HepG2 (cell line): ENCODE data around the gene DCHS2. TPM values are rescaled to one million over a fixed set of nuclear protein-coding genes. Genes with fewer than 3 reads are reported as not detected.

Source experiments
- ATAC-seq: fragments of 200-7000 bp; cut with Tn5 transposase; 3 replicates; pipeline ENCODE4 v1.9.1; 2020; ENCODE audit warnings: mild to moderate bottlenecking, moderate library complexity
- BruUV-seq: library from RNA; stranded (reverse); fragments of 400-500 nt; replicated peaks from 2 replicates; lab custom pipeline; 2021; lab: Mats Ljungman, UMichigan
- CTCF ChIA-PET: fragments of 300-600 bp; formaldehyde crosslinking; extraction: SDS; loops from one replicate; lab custom pipeline; 2021; ENCODE audit warnings: low total read pairs, inconsistent platforms, low intra/inter-chr PET ratio; lab: Yijun Ruan, JAX
- POLR2A ChIA-PET: fragments of 350-600 bp; sonication (Branson Sonifier 250); formaldehyde crosslinking; loops from one replicate; lab custom pipeline; 2020; ENCODE audit warnings: antibody characterized with exemption, inconsistent platforms; lab: Yijun Ruan, JAX
- DNase-seq: peaks from one replicate; pipeline ENCODE4 v3.0.0-alpha.2; 2015; ENCODE audit warnings: low spot score
- FAIRE-seq: peaks from 3 replicates; lab custom pipeline; 2011; peaks lifted over from hg19 to GRCh38; lab: Jason Lieb, UNC
- H2AFZ ChIP-seq: one replicate; pipeline ENCODE4 v1.6.1; 2011; ENCODE audit warnings: low read length, inconsistent platforms
- H3K27ac ChIP-seq: fragments of 300-600 bp; 3 replicates; pipeline ENCODE4 v1.8.0; 2011; ENCODE audit warnings: mixed run types, mild to moderate bottlenecking, mixed read lengths, low read length, inconsistent platforms; ENCODE audit not compliant: insufficient read depth; ENCODE audit errors: extremely low read length
- H3K27me3 ChIP-seq, 2 experiments: fragments of 200-600 bp in 1 of 2; 2 replicates in 1 of 2; 3 replicates in 1 of 2; pipeline versions ENCODE4 v1.6.0 to v1.8.0; 2011; ENCODE audit warnings: low read length in 2 of 2, mild to moderate bottlenecking in 2 of 2, moderate library complexity in 2 of 2, inconsistent platforms in 1 of 2; ENCODE audit not compliant: insufficient read depth in 2 of 2, control insufficient read depth in 1 of 2
- H3K36me3 ChIP-seq, 2 experiments: fragments of 200-600 bp in 1 of 2; replicated peaks in 1 of 2; 2 replicates in 1 of 2; 3 replicates in 1 of 2; pipeline versions ENCODE4 v1.5.1 to v1.8.0; 2011; ENCODE audit warnings: low read length in 2 of 2, inconsistent platforms in 1 of 2; ENCODE audit not compliant: insufficient read depth in 2 of 2, control insufficient read depth in 1 of 2
- H3K4me1 ChIP-seq: 2 replicates; pipeline ENCODE4 v1.5.1; 2012; ENCODE audit warnings: low read length, inconsistent platforms; ENCODE audit not compliant: insufficient read depth
- H3K4me2 ChIP-seq: 2 replicates; pipeline ENCODE4 v1.6.0; 2011; ENCODE audit warnings: low read depth, low read length, inconsistent platforms
- H3K4me3 ChIP-seq, 3 experiments: fragments of 200-600 bp in 1 of 3; sonication (generic), shearing (Covaris generic) in 1 of 3; replicated peaks in 1 of 3; 2 replicates each; pipeline ENCODE4 v1.5.1; 2011 to 2016; ENCODE audit warnings: low read length in 3 of 3, inconsistent platforms in 2 of 3, low read depth in 2 of 3, mild to moderate bottlenecking in 2 of 3, control low read depth in 1 of 3, mixed read lengths in 1 of 3; ENCODE audit not compliant: insufficient read depth in 1 of 3
- H3K79me2 ChIP-seq: one replicate; pipeline ENCODE4 v1.6.1; 2011; ENCODE audit warnings: low read length, inconsistent platforms; ENCODE audit not compliant: insufficient read depth
- H3K9ac ChIP-seq: 2 replicates; pipeline ENCODE4 v1.6.0; 2011; ENCODE audit warnings: mild to moderate bottlenecking, low read depth, low read length, inconsistent platforms; ENCODE audit not compliant: insufficient read depth
- H3K9me3 ChIP-seq: 2 replicates; pipeline ENCODE4 v1.5.1; 2012; ENCODE audit warnings: mild to moderate bottlenecking, low read length
- H4K20me1 ChIP-seq: 2 replicates; pipeline ENCODE4 v1.6.0; 2011; ENCODE audit warnings: inconsistent platforms, mild to moderate bottlenecking, low read length, moderate library complexity; ENCODE audit not compliant: insufficient read depth
- LCORL ChIP-seq, 2 experiments: fragments of 450-650 bp in 1 of 2; sonication (generic) in 1 of 2; formaldehyde crosslinking in 1 of 2; IDR thresholded peaks; 2 replicates each; pipeline versions ENCODE4 v1.5.0 to v1.6.1; 2017 to 2020; ENCODE audit warnings: antibody characterized with exemption in 1 of 2, missing genetic modification reagents in 1 of 2
- NONO ChIP-seq, 2 experiments: fragments of 450-650 bp in 1 of 2; sonication (generic) in 1 of 2; formaldehyde crosslinking in 1 of 2; IDR thresholded peaks in 1 of 2; conservative IDR thresholded peaks in 1 of 2; 2 replicates each; pipeline versions ENCODE4 v1.6.1 to v1.8.0; 2017 to 2022; ENCODE audit warnings: mild to moderate bottlenecking in 1 of 2, missing genetic modification reagents in 1 of 2, moderate library complexity in 1 of 2
- SIX1 ChIP-seq: sonication (generic); formaldehyde crosslinking; IDR thresholded peaks from 2 replicates; pipeline ENCODE4 v1.4.0; 2020; ENCODE audit warnings: missing genetic modification reagents, borderline replicate concordance
- ZHX2 ChIP-seq, 2 experiments: sonication (generic) in 1 of 2; formaldehyde crosslinking in 1 of 2; IDR thresholded peaks; 2 replicates each; pipeline versions ENCODE4 v1.6.1 to v1.9.0; 2014 to 2022; ENCODE audit warnings: antibody characterized with exemption in 1 of 2, borderline replicate concordance in 1 of 2, inconsistent platforms in 1 of 2, low read depth in 1 of 2, missing genetic modification reagents in 1 of 2
- ZNF253 ChIP-seq: sonication (generic); formaldehyde crosslinking; IDR thresholded peaks from 2 replicates; pipeline ENCODE4 v1.8.0; 2022; ENCODE audit warnings: mild to moderate bottlenecking, missing genetic modification reagents, borderline replicate concordance
- WGBS: methylation state at CpG from one replicate; pipeline ENCODE4 v1.1.6; 2017; ENCODE audit warnings: low lambda C conversion rate; 5-methylcytosine and 5-hydroxymethylcytosine counted together
- in situ Hi-C: cut with HindIII; loops from 2 replicates; pipeline ENCODE4 v1.10.0; 2017; ENCODE audit warnings: low pct_unique_long_range_greater_than_20kb; ENCODE audit not compliant: extremely low pct_ligation_motif_present
- intact Hi-C: fragments of 100-400 bp; cut with micrococcal nuclease; formaldehyde crosslinking; loops from one replicate; pipeline ENCODE4 v1.10.0; 2022; ENCODE audit not compliant: unreplicated experiment
- polyA plus RNA-seq, 8 experiments: library from polyadenylated mRNA; depleted of rRNA in 3 of 8; stranded (reverse) in 7 of 8; unstranded in 1 of 8; fragments of >200 nt; fragmentation: Illumina TruSeq in 4 of 8; extraction: Trizol in 4 of 8; gene quantifications; 2 replicates each; pipeline versions ENCODE4 v1.2.1 to v1.2.3, GENCODE V29; 2011 to 2016; ENCODE audit warnings: low read depth in 4 of 8, missing spikeins in 1 of 8, mixed read lengths in 1 of 8; ENCODE audit not compliant: insufficient read depth in 1 of 8
- total RNA-seq, 5 experiments: library from RNA; depleted of rRNA; stranded (reverse); fragments of >200 nt; fragmentation: Illumina TruSeq; extraction: Trizol; gene quantifications; 2 replicates each; pipeline ENCODE4 v1.2.3, GENCODE V29; 2016; ENCODE audit warnings: low read depth in 1 of 5

Gene DCHS2
- total and polyA plus RNA-seq, 2 of the 13 experiments (the other 11 are each of a cell fraction or from before 2014, with no cell fraction given) = 0.03 TPM; not detected in 1

GRCh38 chr4:154414371-154414770 is 77.2 kb downstream of the DCHS2 start:
- Histone ChIP-seq H3K36me3 (no peaks in the 10 kb centered on the region), H2AFZ (no peak overlapping the region), H3K4me2 (no peak overlapping the region), H3K4me3 (no peak overlapping the region), H3K27ac (no peak overlapping the region), H3K4me1 (peaks cover 12% of the 10 kb centered on the region), H3K27me3 (peaks cover 0 to 21% of the 10 kb centered on the region in 2 experiments; a peak in 3 of 5 replicates), H4K20me1 (no peaks in the 10 kb centered on the region), H3K9ac (no peak overlapping the region), H3K9me3 (no peaks in the 10 kb centered on the region), H3K79me2 (no peaks in the 10 kb centered on the region)
- TF ChIP-seq ZNF253 (CRISPR knock-in tag) = no peak
- TF ChIP-seq SIX1 (CRISPR knock-in tag) = no peak
- TF ChIP-seq LCORL (IDR thresholded peaks at IDR 0.05) = no peak
- TF ChIP-seq LCORL (CRISPR knock-in tag; IDR thresholded peaks at IDR 0.05) = no peak
- no TSS peak for BruUV-seq
- DNase-seq (no peak), ATAC-seq (no peak), FAIRE-seq (no peak)
- POLR2A ChIA-PET = no interaction called here
- WGBS = 2% methylated on average over 2 of the region's 2 CpGs
- in situ Hi-C loops = no loop called here
- CTCF ChIA-PET = no interaction called here
- intact Hi-C loops = no loop called here

- H3K9me3 ChIP-seq = no peaks in the 10 kb centered on the region
- ChIA-PET POLR2A (no interaction called here), CTCF (no interaction called here)
- no peaks in the 10 kb centered on the region for H3K36me3 ChIP-seq
- H3K27me3 ChIP-seq = no peaks in the 10 kb centered on the region
- BruUV-seq = no TSS peak
- FAIRE-seq = no peak
- H3K4me3 ChIP-seq = no peak overlapping the region
- H4K20me1 ChIP-seq = no peaks in the 10 kb centered on the region
- no peak for DNase-seq
- no peaks in the 10 kb centered on the region for H3K4me1 ChIP-seq
- H3K27ac ChIP-seq = no peak overlapping the region
- TF ChIP-seq NONO (IDR thresholded peaks at IDR 0.05) = no peak
- no peak for TF ChIP-seq NONO (CRISPR knock-in tag; conservative IDR thresholded peaks at IDR 0.05)
- TF ChIP-seq ZHX2 (IDR thresholded peaks at IDR 0.05; ENCODE audit: low read depth) = no peak
- TF ChIP-seq ZHX2 (CRISPR knock-in tag; IDR thresholded peaks at IDR 0.05; ENCODE audit: borderline replicate concordance) = no peak
- H3K4me2 ChIP-seq = no peak overlapping the region
- ATAC-seq = no peak
- no peak overlapping the region for H2AFZ ChIP-seq
- in situ Hi-C loops (no loop called here), intact Hi-C loops (no loop called here)
- no peak overlapping the region for H3K9ac ChIP-seq
- H3K79me2 ChIP-seq = no peaks in the 10 kb centered on the region
Measured at GRCh38 chr4:154407443-154407842, 84.2 kb downstream of the DCHS2 start.
